Measurements from ENCODE around the gene NUBP2. TPM values are rescaled to one million over a fixed set of nuclear protein-coding genes. Genes with fewer than 3 reads are reported as not detected.
"Not testable (repeated sequence)": the region's sequence is repeated elsewhere in the genome, so short reads cannot be mapped to it uniquely, and the experiment has no call there.

Gene NUBP2
- total RNA-seq, 1 donor from 2014 or later = 77.8 TPM

- DNase-seq (ENCODE audit: low read depth, low spot score) = no peak
These were observed 2.5 kb downstream of the NUBP2 start for GRCh38 chr16:1784977-1785845.

- no peak for DNase-seq (ENCODE audit: low read depth, low spot score)
These were observed 3.0 kb downstream of the NUBP2 start for GRCh38 chr16:1785846-1786170.

GRCh38 chr16:1786242-1787055, 3.7 kb downstream of the NUBP2 start:
- no peak for DNase-seq (ENCODE audit: low read depth, low spot score)

- DNase-seq (ENCODE audit: low read depth, low spot score) = no peak
These were observed 4.2 kb downstream of the NUBP2 start for GRCh38 chr16:1787056-1787321.

- DNase-seq (ENCODE audit: low read depth, low spot score) = no peak
These were observed 4.7 kb downstream of the NUBP2 start for GRCh38 chr16:1787322-1788094.

- no peak for DNase-seq (ENCODE audit: low read depth, low spot score)
These were observed 5.4 kb downstream of the NUBP2 start for GRCh38 chr16:1788095-1788707.

- no peak for DNase-seq (ENCODE audit: low read depth, low spot score)
These were observed 5.9 kb downstream of the NUBP2 start for GRCh38 chr16:1788708-1789100.

- no peak for DNase-seq (ENCODE audit: low read depth, low spot score)
These were observed 6.9 kb downstream of the NUBP2 start for GRCh38 chr16:1789643-1790045.

- no peak for DNase-seq (ENCODE audit: low read depth, low spot score)
These were observed 7.5 kb downstream of the NUBP2 start for GRCh38 chr16:1790261-1790610.

- no peak for DNase-seq (ENCODE audit: low read depth, low spot score)
These were observed 8.0 kb downstream of the NUBP2 start for GRCh38 chr16:1790611-1791255.

GRCh38 chr16:1791256-1791942, 8.6 kb downstream of the NUBP2 start:
- no peak for DNase-seq (ENCODE audit: low read depth, low spot score)

GRCh38 chr16:1791943-1792812, 9.4 kb downstream of the NUBP2 start:
- DNase-seq (ENCODE audit: low read depth, low spot score) = no peak

GRCh38 chr16:1792836-1793577, 10.2 kb downstream of the NUBP2 start:
- no peak for DNase-seq (ENCODE audit: low read depth, low spot score)

GRCh38 chr16:1793578-1794220, 10.9 kb downstream of the NUBP2 start, which contains the start of gene IGFALS:
IGFALS (minus strand) TSS chr16:1793705; CDS start chr16:1793652, 53 bp downstream.
- DNase-seq (ENCODE audit: low read depth, low spot score) = no peak

- no peak for DNase-seq (ENCODE audit: low read depth, low spot score)
These were observed 11.6 kb downstream of the NUBP2 start for GRCh38 chr16:1794221-1794871.

- no peak for DNase-seq (ENCODE audit: low read depth, low spot score)
These were observed 12.3 kb downstream of the NUBP2 start for GRCh38 chr16:1794908-1795666.

GRCh38 chr16:1799263-1799662, 16.5 kb downstream of the NUBP2 start:
- DNase-seq (ENCODE audit: low read depth, low spot score) = not testable (repeated sequence)
